ENCODE measurements around the gene AHNAK2.
A peak's percentile ranks its signal among the peaks of the same experiment; 100 is the strongest.

Gene AHNAK2

GRCh38 chr14:105014032-105014431 is 35.9 kb upstream of the AHNAK2 start:
- no peak for ATAC-seq
- TF ChIP-seq TCF4 (CRISPR knock-in tag; IDR thresholded peaks at IDR 0.05; ENCODE audit: borderline replicate concordance) (no peak), ZFP3 (CRISPR knock-in tag; IDR thresholded peaks at IDR 0.05) (no peak), RARB (CRISPR knock-in tag; IDR thresholded peaks at IDR 0.05) (no peak), ZFP30 (CRISPR knock-in tag; IDR thresholded peaks at IDR 0.05) (no peak), TOX (CRISPR knock-in tag; IDR thresholded peaks at IDR 0.05; ENCODE audit: borderline replicate concordance) (no peak), CSRNP3 (CRISPR knock-in tag; IDR thresholded peaks at IDR 0.05) (no peak), ZC3H10 (CRISPR knock-in tag; IDR thresholded peaks at IDR 0.05) (no peak), POU6F1 (CRISPR knock-in tag; IDR thresholded peaks at IDR 0.05; ENCODE audit: borderline replicate concordance, low read depth) (no peak), ARNTL (CRISPR knock-in tag; IDR thresholded peaks at IDR 0.05; ENCODE audit: borderline replicate concordance, low read depth) (no peak), ISL1 (CRISPR knock-in tag; IDR thresholded peaks at IDR 0.05) (no peak)

- ATAC-seq = peak; percentile 64
- TF ChIP-seq TSHZ2 (CRISPR knock-in tag; IDR thresholded peaks at IDR 0.05) (no peak), BACH2 (CRISPR knock-in tag; IDR thresholded peaks at IDR 0.05; ENCODE audit: borderline replicate concordance) (no peak), ZNF70 (CRISPR knock-in tag; IDR thresholded peaks at IDR 0.05) (no peak), ZNF565 (CRISPR knock-in tag; conservative IDR thresholded peaks at IDR 0.05; ENCODE audit: low read depth) (no peak), ARNTL (CRISPR knock-in tag; IDR thresholded peaks at IDR 0.05; ENCODE audit: borderline replicate concordance, low read depth) (no peak), GLIS3 (CRISPR knock-in tag; IDR thresholded peaks at IDR 0.05) (no peak), CSDC2 (CRISPR knock-in tag; IDR thresholded peaks at IDR 0.05) (no peak), OSR1 (CRISPR knock-in tag; IDR thresholded peaks at IDR 0.05) (no peak), PPARA (CRISPR knock-in tag; IDR thresholded peaks at IDR 0.05; ENCODE audit: borderline replicate concordance) (no peak), ZC3H10 (CRISPR knock-in tag; IDR thresholded peaks at IDR 0.05) (no peak), ESRRG (CRISPR knock-in tag; IDR thresholded peaks at IDR 0.05) (no peak), POU6F1 (CRISPR knock-in tag; IDR thresholded peaks at IDR 0.05; ENCODE audit: borderline replicate concordance, low read depth) (no peak), ZFP30 (CRISPR knock-in tag; IDR thresholded peaks at IDR 0.05) (no peak), TCF4 (CRISPR knock-in tag; IDR thresholded peaks at IDR 0.05; ENCODE audit: borderline replicate concordance) (no peak), PATZ1 (CRISPR knock-in tag; IDR thresholded peaks at IDR 0.05; ENCODE audit: borderline replicate concordance) (no peak), ISL1 (CRISPR knock-in tag; IDR thresholded peaks at IDR 0.05) (no peak), ZFP3 (CRISPR knock-in tag; IDR thresholded peaks at IDR 0.05) (no peak), SNAI2 (CRISPR knock-in tag; IDR thresholded peaks at IDR 0.05) (no peak), ZNF8 (CRISPR knock-in tag; IDR thresholded peaks at IDR 0.05) (no peak), CREB5 (CRISPR knock-in tag; IDR thresholded peaks at IDR 0.05; ENCODE audit: low read depth) (no peak)
These were observed 35.1 kb upstream of the AHNAK2 start for GRCh38 chr14:105013150-105013785.

All from SK-N-SH treated with all-trans-retinoic acid at 6 μM for 48 hours (cell line).